WTC11 (cell line): Measurements from ENCODE around the gene FBXL7.

Experiments
- CREB1 ChIP-seq: sonication (generic); formaldehyde crosslinking; IDR thresholded peaks from 2 replicates; pipeline ENCODE4 v1.8.0; 2023; ENCODE audit warnings: mild to moderate bottlenecking, missing genetic modification reagents
- CTCF ChIP-seq: fragments of 200-600 bp; IDR thresholded peaks from 2 replicates; pipeline ENCODE4 v1.8.0; 2022; ENCODE audit warnings: antibody characterized with exemption
- E2F1 ChIP-seq: sonication (generic); formaldehyde crosslinking; IDR thresholded peaks from 2 replicates; pipeline ENCODE4 v1.8.0; 2022; ENCODE audit warnings: mild to moderate bottlenecking, missing genetic modification reagents
- IRF2 ChIP-seq: sonication (generic); formaldehyde crosslinking; IDR thresholded peaks from 2 replicates; pipeline ENCODE4 v1.8.0; 2022; ENCODE audit warnings: low read depth, missing genetic modification reagents, borderline replicate concordance
- USF2 ChIP-seq: sonication (generic); formaldehyde crosslinking; IDR thresholded peaks from 2 replicates; pipeline ENCODE4 v1.8.1; 2023; ENCODE audit warnings: mild to moderate bottlenecking, missing genetic modification reagents, moderate library complexity
- ZNF263 ChIP-seq: sonication (generic); formaldehyde crosslinking; IDR thresholded peaks from 2 replicates; pipeline ENCODE4 v1.8.1; 2022; ENCODE audit warnings: low read depth, mild to moderate bottlenecking, moderate library complexity, missing genetic modification reagents

GRCh38 chr5:15768936-15769335 is 269.0 kb downstream of the FBXL7 start:
- TF ChIP-seq ZNF263 (no peak), CTCF (no peak), USF2 (no peak), IRF2 (CRISPR knock-in tag) (no peak), CREB1 (CRISPR knock-in tag) (no peak), E2F1 (CRISPR knock-in tag) (no peak)
